Fibroblast of lung (primary cell): Measurements from ENCODE around the gene SMPD3. TPM values are rescaled to one million over a fixed set of nuclear protein-coding genes. Genes with fewer than 3 reads are reported as not detected.

Experiments
- DNase-seq, 2 donors: peaks; one replicate each; pipeline versions ENCODE4 v3.0.0 to v3.0.0-alpha.2; 2010; ENCODE audit warnings: low read depth in 2 of 2
- H2AFZ ChIP-seq: 2 replicates; pipeline ENCODE4 v1.5.1; 2012; ENCODE audit warnings: low read length, control low read depth, inconsistent platforms
- H3K27ac ChIP-seq: 2 replicates; pipeline ENCODE4 v1.5.1; 2011; ENCODE audit warnings: low read length, control low read depth; ENCODE audit not compliant: insufficient read depth
- H3K27me3 ChIP-seq: 2 replicates; pipeline ENCODE4 v1.5.1; 2011; ENCODE audit warnings: mild to moderate bottlenecking, low read length; ENCODE audit not compliant: control insufficient read depth, insufficient read depth
- H3K36me3 ChIP-seq: 2 replicates; pipeline ENCODE4 v1.5.1; 2011; ENCODE audit warnings: low read length; ENCODE audit not compliant: control insufficient read depth, insufficient read depth
- H3K4me1 ChIP-seq: 2 replicates; pipeline ENCODE4 v1.5.1; 2011; ENCODE audit warnings: low read length; ENCODE audit not compliant: control insufficient read depth, insufficient read depth; ENCODE audit errors: extremely low read depth
- H3K4me2 ChIP-seq: 2 replicates; pipeline ENCODE4 v1.5.1; 2011; ENCODE audit warnings: low read length, control low read depth; ENCODE audit not compliant: insufficient read depth; ENCODE audit errors: extremely low read depth
- H3K4me3 ChIP-seq, 4 experiments: fragments of 200-600 bp in 1 of 4; sonication (generic) in 1 of 4; replicated peaks in 1 of 4; 2 replicates each; pipeline ENCODE4 v1.5.1; 2011 to 2016; ENCODE audit warnings: low read length in 4 of 4, low read depth in 3 of 4, mild to moderate bottlenecking in 3 of 4, control low read depth in 2 of 4, inconsistent platforms in 1 of 4, mixed read lengths in 1 of 4; ENCODE audit not compliant: insufficient read depth in 1 of 4; ENCODE audit errors: control extremely low read depth in 1 of 4
- H3K79me2 ChIP-seq: 2 replicates; pipeline ENCODE4 v1.5.1; 2012; ENCODE audit warnings: mild to moderate bottlenecking, low read length, inconsistent platforms; ENCODE audit not compliant: control insufficient read depth, insufficient read depth
- H3K9ac ChIP-seq: 2 replicates; pipeline ENCODE4 v1.5.1; 2011; ENCODE audit warnings: mild to moderate bottlenecking, low read length, control low read depth; ENCODE audit not compliant: insufficient read depth
- H3K9me3 ChIP-seq: 2 replicates; pipeline ENCODE4 v1.5.1; 2012; ENCODE audit warnings: low read depth, low read length; ENCODE audit not compliant: control insufficient read depth, insufficient read depth
- H4K20me1 ChIP-seq: 2 replicates; pipeline ENCODE4 v1.5.1; 2011; ENCODE audit warnings: low read length; ENCODE audit not compliant: control insufficient read depth, insufficient read depth; ENCODE audit errors: extremely low read depth
- CTCF ChIP-seq, 2 donors: IDR thresholded peaks in 1 of 2; conservative IDR thresholded peaks in 1 of 2; 1 replicate in 1 of 2; 2 replicates in 1 of 2; pipeline ENCODE4 v1.5.1; 2011 to 2012; ENCODE audit warnings: low read length in 2 of 2, control low read depth in 1 of 2, inconsistent platforms in 1 of 2, low read depth in 1 of 2, mild to moderate bottlenecking in 1 of 2
- EZH2 ChIP-seq: IDR thresholded peaks from 2 replicates; pipeline ENCODE4 v1.5.1; 2012; ENCODE audit warnings: low read length, control low read depth, mild to moderate bottlenecking; ENCODE audit errors: missing control alignments
- polyA plus RNA-seq, 2 donors: library from polyadenylated mRNA; depleted of rRNA in 1 of 2; stranded (reverse) in 1 of 2; unstranded in 1 of 2; fragments of >200 nt; gene quantifications; 2 replicates each; pipeline ENCODE4 v1.2.1, GENCODE V29; 2011 to 2012; ENCODE audit warnings: missing spikeins in 1 of 2
- total RNA-seq: library from RNA; depleted of rRNA; stranded (reverse); fragments of >200 nt; gene quantifications from 2 replicates; pipeline ENCODE4 v1.2.1, GENCODE V29; 2014

The SMPD3 gene
- total and polyA plus RNA-seq, 2 donors (not counting 1 experiment from before 2014, with no cell fraction given): under 0.01 to 0.08 TPM

GRCh38 chr16:68399456-68399855 lies 48.9 kb downstream of the SMPD3 start:
- DNase-seq: peak in 1 of 2 donors; percentile 8
- no peak overlapping the region for H3K9ac ChIP-seq
- H3K9me3 ChIP-seq: no peaks in the 10 kb centered on the region
- H3K27ac ChIP-seq: no peak overlapping the region
- no peaks in the 10 kb centered on the region for H3K79me2 ChIP-seq
- no peak overlapping the region for H3K4me2 ChIP-seq
- no peak overlapping the region for H2AFZ ChIP-seq
- TF ChIP-seq EZH2 (no peak), CTCF (conservative IDR thresholded peaks at IDR 0.05 in 1 of 2, IDR thresholded peaks at IDR 0.05 in 1 of 2; ENCODE audit: low read depth in 1 of 2, low read length in 2 of 2) (no peak)
- H3K36me3 ChIP-seq: no peaks in the 10 kb centered on the region
- no peak overlapping the region for H3K4me3 ChIP-seq
- H3K27me3 ChIP-seq: no peaks in the 10 kb centered on the region
- H4K20me1 ChIP-seq: no peaks in the 10 kb centered on the region
- no peaks in the 10 kb centered on the region for H3K4me1 ChIP-seq

DNA sequence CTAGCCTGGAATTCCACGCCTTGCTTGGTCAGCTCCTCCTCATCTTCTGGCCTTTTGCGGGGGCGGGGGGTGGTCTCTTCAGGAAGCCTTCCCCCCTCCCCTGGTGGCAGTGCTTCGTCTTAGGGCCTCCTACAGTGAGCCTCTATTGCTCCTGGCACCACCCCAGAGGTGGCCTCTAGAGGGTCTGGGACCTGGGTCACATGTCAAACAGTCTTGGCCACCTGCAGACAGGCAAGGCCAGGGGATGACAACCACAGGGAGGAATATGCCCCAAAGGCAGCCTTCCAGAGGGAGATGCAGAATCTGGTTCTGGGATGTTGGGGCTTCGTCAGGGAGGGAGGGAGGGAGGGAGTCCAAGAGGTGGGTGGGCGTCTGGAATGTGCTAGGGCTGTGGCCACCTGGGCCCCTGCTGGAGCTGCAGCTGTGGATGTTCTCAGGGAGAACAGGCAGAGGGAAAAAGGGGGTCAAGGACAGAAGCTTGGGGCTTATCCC lies 50.6 kb downstream of the SMPD3 start:
- DNase-seq: no peak
- Histone ChIP-seq H2AFZ (no peak overlapping the region), H3K79me2 (no peaks in the 10 kb centered on the region), H3K9me3 (no peaks in the 10 kb centered on the region), H3K36me3 (no peaks in the 10 kb centered on the region), H3K9ac (no peak overlapping the region), H3K4me3 (no peak overlapping the region), H3K4me1 (no peaks in the 10 kb centered on the region), H3K27ac (no peak overlapping the region), H3K27me3 (no peaks in the 10 kb centered on the region), H4K20me1 (no peaks in the 10 kb centered on the region), H3K4me2 (no peak overlapping the region)
- TF ChIP-seq EZH2 (no peak), CTCF (conservative IDR thresholded peaks at IDR 0.05 in 1 of 2, IDR thresholded peaks at IDR 0.05 in 1 of 2; ENCODE audit: low read depth in 1 of 2, low read length in 2 of 2) (no peak)

- Histone ChIP-seq H3K36me3 (no peaks in the 10 kb centered on the region), H3K4me2 (no peak overlapping the region), H4K20me1 (no peaks in the 10 kb centered on the region), H3K9me3 (no peaks in the 10 kb centered on the region), H3K9ac (no peak overlapping the region), H3K27me3 (no peaks in the 10 kb centered on the region), H2AFZ (no peak overlapping the region), H3K79me2 (no peaks in the 10 kb centered on the region), H3K27ac (no peak overlapping the region), H3K4me1 (no peaks in the 10 kb centered on the region), H3K4me3 (no peak overlapping the region)
- TF ChIP-seq EZH2 (no peak), CTCF (conservative IDR thresholded peaks at IDR 0.05 in 1 of 2, IDR thresholded peaks at IDR 0.05 in 1 of 2; ENCODE audit: low read depth in 1 of 2, low read length in 2 of 2) (peak; percentile 62 to 68)
- DNase-seq: peak; percentile 45 to 51
These were observed 51.8 kb downstream of the SMPD3 start for GRCh38 chr16:68396481-68396880.
